MG63 (cell line): ENCODE data around the gene ZNF629. TPM values are rescaled to one million over a fixed set of nuclear protein-coding genes. Genes with fewer than 3 reads are reported as not detected.
A peak's percentile ranks its signal among the peaks of the same experiment; 100 is the strongest.

Experiments used
- DNase-seq: peaks from one replicate; pipeline ENCODE4 v3.0.0-alpha.2; 2020
- H3K27me3 ChIP-seq: fragments of 250-450 bp; sonication (Bioruptor Pico); 2 replicates; pipeline ENCODE4 v1.5.1; 2020; ENCODE audit warnings: mild to moderate bottlenecking, moderate library complexity
- H3K36me3 ChIP-seq: fragments of 250-450 bp; sonication (Bioruptor Pico); 2 replicates; pipeline ENCODE4 v1.5.1; 2020; ENCODE audit warnings: mild to moderate bottlenecking, moderate library complexity
- H3K4me3 ChIP-seq: fragments of 250-450 bp; sonication (Bioruptor Pico); 2 replicates; pipeline ENCODE4 v1.5.1; 2020; ENCODE audit warnings: mild to moderate bottlenecking, moderate library complexity
- H3K9me3 ChIP-seq: fragments of 250-450 bp; sonication (Bioruptor Pico); 2 replicates; pipeline ENCODE4 v1.5.1; 2020; ENCODE audit warnings: mild to moderate bottlenecking, moderate library complexity
- total RNA-seq: library from RNA; depleted of rRNA; stranded (reverse); fragments of >200 nt; shearing (Covaris generic); gene quantifications from 2 replicates; pipeline ENCODE4 v1.2.3, GENCODE V29; 2014; ENCODE audit warnings: low replicate concordance; rRNA removed

ZNF629 gene
- total RNA-seq, 1 experiment from 2014 or later: 13.6 TPM

DNA sequence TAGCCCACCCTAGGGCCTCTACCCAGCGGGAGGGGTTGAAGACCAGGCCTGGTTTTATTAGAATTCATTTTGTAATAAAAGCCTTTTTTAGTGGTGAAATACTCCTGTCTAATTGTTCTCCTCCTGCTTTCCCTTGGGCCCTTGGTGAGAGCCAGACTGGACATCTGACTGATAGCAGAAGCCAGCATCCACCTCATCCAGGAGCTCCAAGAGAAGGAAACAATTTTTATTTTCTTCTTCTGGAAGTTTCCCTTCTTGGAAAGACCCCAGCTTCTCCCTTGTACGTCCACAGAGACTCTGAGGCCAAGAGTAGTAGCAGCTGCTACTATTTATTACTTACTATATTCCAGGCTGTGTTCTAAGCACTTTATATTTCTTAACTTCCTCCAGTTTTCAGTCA is 42.8 kb downstream of the ZNF629 start:
- no peak for DNase-seq
- Histone ChIP-seq H3K9me3 (no peaks in the 10 kb centered on the region), H3K36me3 (peaks cover 57% of the 10 kb centered on the region), H3K4me3 (no peak overlapping the region), H3K27me3 (no peaks in the 10 kb centered on the region)

DNA sequence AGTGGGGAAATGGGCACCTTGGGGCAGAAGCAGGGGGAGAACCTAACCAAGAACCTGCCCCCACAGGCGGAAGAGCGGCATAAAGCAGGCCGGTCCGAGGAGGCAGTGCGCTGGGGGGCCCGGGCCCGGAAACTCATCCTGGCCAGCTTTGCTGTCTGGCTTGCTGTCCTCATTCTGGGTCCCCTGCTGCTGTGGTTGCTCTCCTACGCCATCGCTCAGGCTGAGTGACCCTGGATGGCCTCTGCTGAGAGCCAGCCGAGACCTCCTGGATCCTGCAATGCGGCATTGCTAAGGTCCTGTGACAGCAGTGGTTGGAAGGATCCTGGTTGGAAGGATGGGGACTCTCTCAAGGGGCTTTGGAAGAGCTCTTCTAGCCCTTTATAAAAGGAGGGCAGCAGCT is 43.3 kb downstream of the ZNF629 start:
- Histone ChIP-seq H3K9me3 (no peaks in the 10 kb centered on the region), H3K4me3 (no peak overlapping the region), H3K27me3 (no peaks in the 10 kb centered on the region), H3K36me3 (peaks cover 62% of the 10 kb centered on the region)
- DNase-seq: no peak

DNA sequence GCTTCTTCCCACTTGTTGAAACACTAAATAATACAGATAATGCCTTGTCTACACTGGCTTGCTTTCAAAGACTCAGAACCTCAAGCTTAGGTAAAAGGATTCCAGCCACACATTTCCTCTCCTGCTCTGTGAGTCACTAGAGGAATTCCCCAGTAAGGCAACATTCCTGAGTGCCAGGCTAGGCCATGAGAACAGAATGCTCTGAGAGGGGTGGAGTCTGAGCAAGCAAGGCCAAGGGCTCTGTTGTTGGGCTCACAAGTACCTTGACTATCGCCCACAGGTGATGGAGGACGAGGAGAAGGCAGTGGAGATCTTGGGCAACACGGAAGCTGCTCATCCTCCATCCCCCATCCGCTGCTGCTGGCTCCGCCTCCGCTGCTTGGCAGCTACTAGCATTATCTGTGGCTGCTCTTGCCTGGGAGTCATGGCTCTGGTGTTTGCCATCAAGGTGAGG is 45.5 kb downstream of the ZNF629 start:
- H3K4me3 ChIP-seq: no peak overlapping the region
- peak; percentile 68 for DNase-seq
- no peaks in the 10 kb centered on the region for H3K27me3 ChIP-seq
- H3K9me3 ChIP-seq: no peaks in the 10 kb centered on the region
- H3K36me3 ChIP-seq: peaks cover 84% of the 10 kb centered on the region

DNA sequence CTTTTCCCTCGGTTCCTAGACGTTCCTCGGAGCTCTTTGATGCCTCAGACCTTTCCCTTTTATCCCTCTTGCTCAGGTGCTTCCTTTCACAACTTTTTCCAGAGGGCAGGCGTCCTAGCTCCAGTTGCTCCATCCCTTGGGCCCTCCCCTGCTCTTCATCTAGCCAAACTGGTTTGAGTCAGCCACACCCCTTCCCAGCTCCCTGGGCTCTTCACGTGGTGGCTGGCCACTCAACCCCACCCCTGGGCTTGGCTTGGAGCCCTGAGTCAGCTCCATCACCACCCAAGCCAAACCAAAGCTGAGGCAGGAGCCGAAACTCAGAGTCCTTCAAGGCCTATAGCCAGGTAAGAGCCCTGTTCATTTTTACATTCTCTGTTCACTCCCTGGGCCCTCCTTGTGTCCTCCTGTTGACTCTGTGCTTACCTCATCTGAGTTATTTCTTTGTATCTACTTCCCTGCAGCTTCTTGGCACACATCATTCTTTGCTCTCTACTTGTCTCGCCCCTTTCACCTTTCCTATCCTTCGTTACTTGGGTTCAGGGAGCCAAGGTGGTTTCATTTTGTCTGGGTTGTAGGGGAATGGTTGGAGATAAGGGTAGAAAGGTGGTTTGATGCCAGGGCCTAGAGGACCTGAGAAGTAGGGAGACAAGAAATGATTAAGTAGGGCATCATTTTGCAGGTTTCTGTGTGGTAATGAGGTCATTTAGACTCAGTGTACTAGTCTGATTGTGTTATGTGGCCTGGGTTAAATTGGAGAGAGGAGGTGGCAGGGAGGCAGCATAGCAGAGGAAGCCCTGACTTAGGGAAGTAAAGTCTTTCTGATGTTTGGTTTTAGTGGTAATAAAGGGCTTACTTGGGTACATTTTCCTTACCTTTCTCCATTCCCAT is 46.4 kb downstream of the ZNF629 start:
- Histone ChIP-seq H3K4me3 (no peak overlapping the region), H3K27me3 (no peaks in the 10 kb centered on the region), H3K9me3 (no peaks in the 10 kb centered on the region), H3K36me3 (peaks cover 93% of the 10 kb centered on the region)
- peak; percentile 79 for DNase-seq

DNA sequence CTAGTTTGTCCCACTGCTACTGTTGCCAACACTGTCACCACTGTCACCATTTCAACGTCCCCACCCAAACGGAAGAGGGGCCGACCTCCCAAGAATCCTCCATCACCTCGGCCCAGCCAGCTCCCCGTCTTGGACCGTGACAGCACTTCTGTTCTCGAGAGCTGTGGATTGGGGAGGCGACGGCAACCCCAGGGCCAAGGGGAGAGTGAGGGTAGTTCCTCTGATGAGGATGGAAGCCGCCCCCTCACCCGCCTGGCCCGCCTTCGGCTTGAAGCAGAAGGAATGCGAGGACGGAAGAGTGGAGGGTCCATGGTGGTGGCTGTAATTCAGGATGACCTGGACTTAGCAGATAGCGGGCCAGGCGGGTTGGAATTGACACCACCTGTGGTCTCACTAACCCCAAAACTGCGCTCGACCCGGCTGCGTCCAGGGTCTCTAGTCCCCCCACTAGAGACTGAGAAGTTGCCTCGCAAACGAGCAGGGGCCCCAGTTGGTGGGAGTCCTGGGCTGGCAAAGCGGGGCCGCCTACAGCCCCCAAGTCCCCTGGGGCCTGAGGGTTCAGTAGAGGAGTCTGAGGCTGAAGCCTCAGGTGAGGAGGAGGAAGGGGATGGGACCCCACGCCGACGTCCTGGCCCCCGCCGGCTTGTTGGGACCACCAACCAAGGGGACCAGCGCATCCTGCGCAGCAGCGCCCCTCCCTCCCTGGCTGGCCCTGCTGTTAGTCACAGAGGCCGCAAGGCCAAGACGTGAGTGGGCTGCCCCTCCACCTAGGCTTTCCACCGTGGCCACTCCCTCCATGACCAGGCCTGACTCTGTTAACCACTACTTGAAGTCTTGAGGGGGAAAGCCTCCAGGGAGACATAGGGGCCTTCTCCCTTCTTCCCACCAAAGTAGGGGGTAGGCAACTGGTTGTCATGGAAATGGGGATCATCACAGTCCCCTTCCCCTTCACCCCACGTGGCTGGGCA is 47.7 kb downstream of the ZNF629 start:
- peaks cover 88% of the 10 kb centered on the region for H3K36me3 ChIP-seq
- no peaks in the 10 kb centered on the region for H3K9me3 ChIP-seq
- DNase-seq: no peak
- no peaks in the 10 kb centered on the region for H3K27me3 ChIP-seq
- H3K4me3 ChIP-seq: no peak overlapping the region

DNA sequence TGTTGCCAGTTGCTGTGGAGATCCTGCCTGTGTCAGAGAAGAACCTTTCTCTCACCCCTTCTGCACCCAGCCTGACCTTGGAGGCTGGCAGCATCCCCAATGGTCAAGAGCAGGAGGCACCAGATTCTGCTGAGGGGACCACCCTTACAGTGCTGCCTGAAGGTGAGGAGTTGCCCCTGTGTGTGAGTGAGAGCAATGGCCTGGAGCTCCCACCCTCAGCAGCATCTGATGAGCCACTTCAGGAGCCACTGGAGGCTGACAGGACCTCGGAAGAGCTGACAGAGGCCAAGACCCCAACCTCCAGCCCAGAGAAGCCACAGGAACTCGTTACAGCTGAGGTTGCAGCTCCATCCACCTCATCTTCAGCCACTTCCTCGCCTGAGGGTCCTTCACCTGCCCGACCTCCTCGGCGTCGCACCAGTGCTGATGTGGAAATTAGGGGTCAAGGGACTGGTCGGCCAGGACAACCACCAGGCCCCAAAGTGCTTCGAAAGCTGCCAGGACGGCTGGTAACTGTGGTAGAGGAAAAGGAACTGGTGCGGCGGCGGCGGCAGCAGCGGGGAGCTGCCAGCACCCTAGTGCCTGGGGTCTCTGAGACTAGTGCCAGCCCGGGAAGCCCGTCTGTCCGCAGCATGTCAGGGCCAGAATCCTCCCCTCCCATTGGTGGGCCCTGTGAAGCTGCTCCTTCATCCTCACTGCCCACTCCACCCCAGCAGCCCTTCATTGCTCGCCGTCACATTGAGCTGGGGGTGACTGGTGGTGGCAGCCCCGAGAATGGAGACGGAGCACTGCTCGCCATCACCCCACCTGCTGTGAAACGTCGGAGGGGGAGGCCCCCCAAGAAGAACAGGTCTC is 49.0 kb downstream of the ZNF629 start:
- Histone ChIP-seq H3K27me3 (no peaks in the 10 kb centered on the region), H3K4me3 (no peak overlapping the region), H3K36me3 (peaks cover 90% of the 10 kb centered on the region), H3K9me3 (no peaks in the 10 kb centered on the region)
- no peak for DNase-seq

DNA sequence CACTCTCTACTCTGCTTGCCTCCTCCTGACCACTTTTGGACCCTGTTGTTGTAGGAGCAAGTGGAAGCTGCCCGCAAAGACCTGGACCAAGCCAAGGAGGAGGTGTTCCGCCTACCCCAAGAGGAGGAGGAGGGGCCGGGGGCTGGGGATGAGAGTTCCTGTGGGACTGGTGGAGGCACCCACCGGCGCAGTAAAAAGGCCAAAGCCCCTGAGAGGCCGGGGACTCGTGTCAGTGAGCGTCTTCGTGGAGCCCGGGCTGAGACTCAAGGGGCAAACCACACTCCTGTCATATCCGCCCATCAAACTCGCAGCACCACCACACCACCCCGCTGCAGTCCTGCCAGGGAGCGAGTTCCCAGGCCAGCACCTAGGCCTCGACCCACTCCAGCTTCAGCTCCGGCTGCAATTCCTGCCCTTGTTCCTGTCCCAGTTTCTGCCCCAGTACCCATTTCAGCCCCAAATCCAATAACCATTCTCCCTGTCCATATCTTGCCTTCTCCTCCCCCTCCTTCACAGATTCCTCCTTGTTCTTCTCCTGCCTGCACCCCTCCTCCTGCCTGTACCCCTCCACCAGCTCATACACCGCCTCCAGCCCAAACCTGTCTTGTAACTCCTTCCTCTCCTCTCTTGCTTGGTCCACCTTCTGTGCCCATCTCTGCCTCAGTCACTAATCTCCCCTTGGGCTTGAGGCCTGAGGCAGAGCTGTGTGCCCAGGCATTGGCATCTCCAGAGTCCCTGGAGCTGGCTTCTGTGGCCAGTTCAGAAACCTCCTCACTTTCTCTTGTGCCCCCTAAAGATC is 49.8 kb downstream of the ZNF629 start:
- no peaks in the 10 kb centered on the region for H3K27me3 ChIP-seq
- no peak overlapping the region for H3K4me3 ChIP-seq
- peaks cover 90% of the 10 kb centered on the region for H3K36me3 ChIP-seq
- DNase-seq: no peak
- no peaks in the 10 kb centered on the region for H3K9me3 ChIP-seq

DNA sequence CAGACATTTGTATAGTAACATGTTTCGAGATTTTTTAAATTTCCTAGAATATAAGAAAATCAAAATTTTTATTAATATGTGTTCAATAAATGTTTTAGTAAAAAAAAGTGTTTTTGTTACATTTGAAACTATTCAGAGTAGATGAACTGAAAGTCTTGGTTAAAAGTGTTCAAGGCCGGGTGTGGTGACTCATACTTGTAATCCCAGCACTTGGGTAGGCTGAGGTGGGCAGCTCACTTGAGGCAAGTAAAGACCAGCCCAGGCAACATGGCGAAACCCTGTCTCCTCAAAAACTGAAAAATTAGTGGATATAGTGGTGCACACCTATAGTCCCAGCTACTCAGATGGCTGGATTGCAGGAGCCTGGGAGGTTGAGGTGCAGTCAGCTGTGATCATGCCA is 55.6 kb downstream of the ZNF629 start:
- Histone ChIP-seq H3K4me3 (no peak overlapping the region), H3K9me3 (no peaks in the 10 kb centered on the region), H3K27me3 (no peaks in the 10 kb centered on the region), H3K36me3 (peaks cover 94% of the 10 kb centered on the region)
- no peak for DNase-seq

DNA sequence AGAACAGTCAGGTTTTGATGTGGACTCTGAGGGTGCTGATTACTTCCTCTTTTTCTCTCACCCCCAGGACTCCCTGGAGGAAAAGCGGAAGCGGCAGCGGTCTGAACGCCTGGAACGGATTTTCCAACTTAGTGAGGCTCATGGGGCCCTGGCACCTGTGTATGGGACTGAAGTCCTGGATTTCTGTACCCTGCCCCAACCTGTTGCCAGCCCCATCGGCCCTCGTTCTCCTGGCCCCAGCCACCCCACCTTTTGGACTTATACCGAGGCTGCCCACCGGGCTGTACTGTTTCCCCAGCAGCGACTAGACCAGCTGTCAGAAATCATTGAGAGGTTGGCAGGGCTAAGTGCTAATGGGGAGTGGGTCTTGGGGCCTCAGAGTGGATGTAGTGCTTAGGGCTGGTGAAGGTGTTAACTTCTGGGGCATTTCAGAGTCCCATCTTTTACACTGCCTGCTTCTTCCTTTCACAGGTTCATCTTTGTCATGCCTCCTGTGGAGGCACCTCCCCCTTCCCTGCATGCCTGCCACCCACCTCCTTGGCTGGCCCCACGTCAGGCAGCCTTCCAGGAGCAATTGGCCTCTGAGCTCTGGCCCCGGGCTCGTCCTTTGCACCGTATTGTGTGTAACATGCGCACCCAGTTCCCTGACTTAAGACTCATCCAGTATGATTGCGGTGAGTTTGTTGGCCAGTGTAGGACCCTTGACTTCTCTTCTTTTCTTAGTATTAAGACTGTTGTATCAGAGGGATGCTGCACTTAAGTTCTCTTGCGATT is 57.9 kb downstream of the ZNF629 start:
- Histone ChIP-seq H3K9me3 (no peaks in the 10 kb centered on the region), H3K4me3 (no peak overlapping the region), H3K27me3 (no peaks in the 10 kb centered on the region), H3K36me3 (peaks cover 100% of the 10 kb centered on the region)
- DNase-seq: no peak

Other genes starting within 250 kb of the ZNF629 start
- gene ZNF764, start 228.8 kb downstream of the ZNF629 start, total RNA-seq: 2.0 and 6.8 TPM in 2 replicates
- 4.0 TPM in 2 replicates for gene ZNF688, start 215.5 kb downstream of the ZNF629 start, total RNA-seq
- 11.4 and 15.7 TPM in 2 replicates for gene ZNF785, start 201.5 kb downstream of the ZNF629 start, total RNA-seq
- 6.5 and 9.1 TPM in 2 replicates for gene ZNF689, start 176.8 kb downstream of the ZNF629 start, total RNA-seq
- gene PRR14, start 136.2 kb downstream of the ZNF629 start, total RNA-seq: 1.7 and 5.3 TPM in 2 replicates
- 6.0 and 14.5 TPM in 2 replicates for gene FBRS, start 128.8 kb downstream of the ZNF629 start, total RNA-seq
- 2.6 and 6.9 TPM in 2 replicates for gene SRCAP, start 88.0 kb downstream of the ZNF629 start, total RNA-seq
- 18.3 and 25.2 TPM in 2 replicates for gene PHKG2, start 38.8 kb downstream of the ZNF629 start, total RNA-seq
- gene CFAP119, start 25.1 kb downstream of the ZNF629 start, total RNA-seq: 4.1 and 9.1 TPM in 2 replicates
- gene RNF40, start 24.9 kb downstream of the ZNF629 start, total RNA-seq: 116 and 127 TPM in 2 replicates
- gene BCL7C, start 106.9 kb upstream of the ZNF629 start, total RNA-seq: 64.3 and 70.8 TPM in 2 replicates
- not detected in 2 replicates for gene CTF1, start 109.4 kb upstream of the ZNF629 start, total RNA-seq
- 19.5 and 31.2 TPM in 2 replicates for gene FBXL19, start 136.4 kb upstream of the ZNF629 start, total RNA-seq
- gene ORAI3, start 161.9 kb upstream of the ZNF629 start, total RNA-seq: 4.1 and 4.2 TPM in 2 replicates
- gene SETD1A, start 170.5 kb upstream of the ZNF629 start, total RNA-seq: 0.17 and 0.76 TPM in 2 replicates
- gene HSD3B7, start 198.0 kb upstream of the ZNF629 start, total RNA-seq: 2.1 and 5.0 TPM in 2 replicates
- not detected in 2 replicates for gene STX1B, start 223.4 kb upstream of the ZNF629 start, total RNA-seq
- gene STX4, start 246.4 kb upstream of the ZNF629 start, total RNA-seq: 31.6 and 47.1 TPM in 2 replicates